Panc1 (cell line): ENCODE measurements around the gene IFIT3.

Experiments used
- CTCF ChIP-seq: fragments of 450-650 bp; IDR thresholded peaks from 2 replicates; pipeline ENCODE4 v1.5.1; 2017; ENCODE audit warnings: mild to moderate bottlenecking
- POLR2AphosphoS5 ChIP-seq: IDR thresholded peaks from 2 replicates; pipeline ENCODE4 v1.6.1; 2012; ENCODE audit warnings: mild to moderate bottlenecking, low read depth, low read length, moderate library complexity

GRCh38 chr10:89330537-89331212, 2.9 kb downstream of the IFIT3 start:
- TF ChIP-seq CTCF: no peak
- no peak for TF ChIP-seq POLR2AphosphoS5
